Ramos (cell line): ENCODE results near the gene RNF150.

Experiments
- in situ Hi-C: fragments of 300-500 bp; cut with MboI; formaldehyde crosslinking; loops from one replicate; pipeline ENCODE4 v1.14.3; 2022; ENCODE audit warnings: low sequenced_read_pairs; ENCODE audit not compliant: unreplicated experiment

RNF150 gene

GRCh38 chr4:140932501-140933045, 200.7 kb downstream of the RNF150 start:
- in situ Hi-C loops = no loop called here

- in situ Hi-C loops = no loop called here
Measured at GRCh38 chr4:140931911-140932310, 201.4 kb downstream of the RNF150 start.

GRCh38 chr4:140930557-140930956, 202.7 kb downstream of the RNF150 start:
- in situ Hi-C loops = no loop called here

GRCh38 chr4:140930011-140930410, 203.3 kb downstream of the RNF150 start:
- in situ Hi-C loops = no loop called here

- in situ Hi-C loops = no loop called here
Measured at GRCh38 chr4:140928880-140929279, 204.4 kb downstream of the RNF150 start.

GRCh38 chr4:140926672-140927071, 206.6 kb downstream of the RNF150 start:
- in situ Hi-C loops = no loop called here

- in situ Hi-C loops = no loop called here
Measured at GRCh38 chr4:140925417-140925816, 207.9 kb downstream of the RNF150 start.

- in situ Hi-C loops = no loop called here
Measured at GRCh38 chr4:140924761-140925392, 208.4 kb downstream of the RNF150 start.

GRCh38 chr4:140906993-140907962, 226.0 kb downstream of the RNF150 start:
- in situ Hi-C loops = no loop called here

GRCh38 chr4:140904904-140905303, 228.4 kb downstream of the RNF150 start:
- in situ Hi-C loops = no loop called here

- in situ Hi-C loops = no loop called here
Measured at GRCh38 chr4:140903522-140904475, 229.5 kb downstream of the RNF150 start.

GRCh38 chr4:140901736-140902336, 231.4 kb downstream of the RNF150 start:
- in situ Hi-C loops = no loop called here

- in situ Hi-C loops = no loop called here
Measured at GRCh38 chr4:140893939-140894338, 239.3 kb downstream of the RNF150 start.

- in situ Hi-C loops = no loop called here
Measured at GRCh38 chr4:140888054-140888453, 245.2 kb downstream of the RNF150 start.

GRCh38 chr4:140887467-140887866, 245.8 kb downstream of the RNF150 start:
- in situ Hi-C loops = no loop called here

GRCh38 chr4:140884431-140885058, 248.7 kb downstream of the RNF150 start:
- in situ Hi-C loops = no loop called here

GRCh38 chr4:140877781-140878180, 255.5 kb downstream of the RNF150 start:
- in situ Hi-C loops = no loop called here

GRCh38 chr4:140876615-140877364, 256.5 kb downstream of the RNF150 start:
- in situ Hi-C loops = no loop called here
